Esophagus muscularis mucosa (tissue), 4 donors: ENCODE measurements around the gene LOXL1.

Experiments
- CTCF ChIP-seq, 3 experiments: fragments of 200-600 bp in 2 of 3; fragments of 450-650 bp in 1 of 3; sonication (generic) in 2 of 3; IDR thresholded peaks; one replicate each; pipeline ENCODE4 v1.5.1; 2017 to 2019; ENCODE audit warnings: antibody characterized with exemption in 3 of 3, mild to moderate bottlenecking in 2 of 3, moderate library complexity in 1 of 3
- EP300 ChIP-seq: sonication (generic); formaldehyde crosslinking; IDR thresholded peaks from one replicate; pipeline ENCODE4 v1.6.1; 2017; ENCODE audit warnings: antibody characterized with exemption
- POLR2A ChIP-seq: fragments of 450-650 bp; IDR thresholded peaks from one replicate; pipeline ENCODE4 v1.6.1; 2017; ENCODE audit warnings: antibody characterized with exemption, moderate library complexity, mild to moderate bottlenecking, low read depth

- TF ChIP-seq POLR2A (no peak), CTCF (IDR thresholded peaks at IDR 0.05) (no peak), EP300 (no peak)
These were observed 39.4 kb upstream of the LOXL1 start for GRCh38 chr15:73886717-73887345.
